CD4-positive, alpha-beta T cell treated with Interleukin-2 at 100 ng/mL for 4 hours (primary cell): Measurements from ENCODE around the gene SCAF1.

ENCODE experiments used
- DNase-seq: peaks from one replicate; pipeline ENCODE4 v3.0.0-alpha.2; 2020; ENCODE audit warnings: low spot score

SCAF1 gene

DNA sequence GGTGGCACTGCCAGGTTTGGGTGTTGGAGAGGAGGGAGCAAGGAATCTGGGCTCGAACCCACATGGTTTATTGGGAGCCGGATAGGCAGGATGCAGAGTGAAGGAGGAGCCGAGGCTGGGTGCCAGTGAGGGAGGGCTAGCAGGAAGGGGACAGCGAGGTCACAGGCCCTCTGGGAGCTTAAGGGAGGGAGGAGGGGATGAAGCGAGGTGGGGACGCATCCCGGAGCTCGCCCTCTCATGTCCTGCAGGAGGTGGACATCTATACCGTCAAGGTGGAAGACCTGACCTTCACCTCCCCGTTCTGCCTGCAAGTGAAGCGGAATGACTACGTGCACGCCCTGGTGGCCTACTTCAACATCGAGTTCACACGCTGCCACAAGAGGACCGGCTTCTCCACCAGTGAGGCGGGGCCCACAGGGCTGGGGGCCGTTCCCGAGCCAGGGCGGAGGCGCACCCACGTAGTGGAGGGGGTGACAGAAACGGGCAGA lies 43.9 kb downstream of the SCAF1 start:
- DNase-seq: no peak

DNA sequence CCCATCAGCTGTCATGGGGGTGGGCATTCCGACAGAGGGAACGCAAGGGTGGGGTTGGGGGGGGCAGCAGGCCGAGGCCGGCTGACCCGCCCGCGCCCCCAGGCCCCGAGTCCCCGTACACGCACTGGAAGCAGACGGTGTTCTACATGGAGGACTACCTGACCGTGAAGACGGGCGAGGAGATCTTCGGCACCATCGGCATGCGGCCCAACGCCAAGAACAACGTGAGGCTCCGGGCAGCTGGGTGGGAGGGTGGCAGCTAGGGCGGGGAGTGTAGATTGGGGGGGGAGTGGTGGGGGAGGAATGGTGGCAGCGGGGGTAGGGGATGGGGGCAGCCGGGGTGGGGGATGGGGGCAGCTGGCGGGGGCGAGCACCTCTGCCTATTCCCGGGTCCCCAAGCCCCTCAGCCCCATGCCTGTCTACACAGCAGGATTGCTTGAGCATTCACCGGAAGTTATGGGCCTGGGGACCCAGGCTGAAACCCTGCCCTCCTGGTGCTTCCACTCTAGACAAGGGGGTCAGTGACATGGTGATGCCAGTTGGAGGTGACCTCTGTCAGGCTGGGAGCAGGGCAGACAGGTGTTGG lies 44.6 kb downstream of the SCAF1 start:
- no peak for DNase-seq

DNA sequence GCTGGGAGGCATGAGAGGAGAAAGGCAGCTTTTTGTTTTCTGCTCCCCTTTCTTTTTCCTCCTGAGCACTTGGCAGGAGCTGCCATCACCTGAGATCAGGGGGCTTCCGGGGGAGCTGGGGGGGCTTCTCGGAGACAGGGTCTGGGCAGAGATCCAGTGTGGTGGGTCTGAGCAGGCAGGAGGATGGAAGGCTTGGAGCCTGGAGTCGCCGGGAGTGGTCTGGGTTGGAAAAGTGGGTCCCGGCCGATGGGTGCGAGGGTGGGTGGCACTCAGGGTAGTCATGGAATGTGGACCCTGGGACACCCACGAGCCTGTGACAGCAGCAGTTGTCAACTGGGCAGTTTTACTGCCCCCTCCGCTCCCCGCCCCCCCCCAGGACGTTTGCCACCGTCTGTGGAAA lies 45.1 kb downstream of the SCAF1 start:
- no peak for DNase-seq

DNA sequence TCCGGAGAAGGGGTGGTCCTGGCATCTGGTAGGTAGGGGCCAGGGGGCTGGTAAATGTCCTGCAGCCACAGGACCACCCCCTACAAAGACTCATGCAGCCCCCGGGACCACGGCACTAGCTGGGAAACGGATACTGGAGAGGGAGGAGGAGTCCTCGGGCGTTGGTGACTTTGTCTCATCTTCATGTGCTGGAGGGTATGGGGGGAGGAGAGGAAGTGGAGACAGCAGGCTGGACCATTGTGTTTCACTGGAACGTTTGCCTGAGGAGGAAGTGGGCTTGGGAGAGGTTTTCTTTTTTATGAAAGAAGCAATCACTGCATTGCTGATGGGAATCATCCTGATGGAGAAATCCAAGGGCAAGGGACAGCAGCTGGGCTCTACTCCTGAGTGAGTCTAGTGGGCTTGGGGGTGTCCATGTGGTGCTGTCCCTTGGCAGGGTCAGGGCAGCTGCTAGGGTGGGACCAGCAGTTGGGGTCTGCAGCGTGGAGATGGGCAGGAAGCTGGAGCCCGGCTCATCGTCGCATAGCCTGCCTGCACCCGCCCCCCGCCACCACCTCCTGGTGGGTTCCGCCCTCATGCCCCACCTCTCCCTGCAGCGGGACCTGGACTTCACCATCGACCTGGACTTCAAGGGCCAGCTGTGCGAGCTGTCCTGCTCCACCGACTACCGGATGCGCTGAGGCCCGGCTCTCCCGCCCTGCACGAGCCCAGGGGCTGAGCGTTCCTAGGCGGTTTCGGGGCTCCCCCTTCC lies 45.7 kb downstream of the SCAF1 start:
- DNase-seq: no peak

DNA sequence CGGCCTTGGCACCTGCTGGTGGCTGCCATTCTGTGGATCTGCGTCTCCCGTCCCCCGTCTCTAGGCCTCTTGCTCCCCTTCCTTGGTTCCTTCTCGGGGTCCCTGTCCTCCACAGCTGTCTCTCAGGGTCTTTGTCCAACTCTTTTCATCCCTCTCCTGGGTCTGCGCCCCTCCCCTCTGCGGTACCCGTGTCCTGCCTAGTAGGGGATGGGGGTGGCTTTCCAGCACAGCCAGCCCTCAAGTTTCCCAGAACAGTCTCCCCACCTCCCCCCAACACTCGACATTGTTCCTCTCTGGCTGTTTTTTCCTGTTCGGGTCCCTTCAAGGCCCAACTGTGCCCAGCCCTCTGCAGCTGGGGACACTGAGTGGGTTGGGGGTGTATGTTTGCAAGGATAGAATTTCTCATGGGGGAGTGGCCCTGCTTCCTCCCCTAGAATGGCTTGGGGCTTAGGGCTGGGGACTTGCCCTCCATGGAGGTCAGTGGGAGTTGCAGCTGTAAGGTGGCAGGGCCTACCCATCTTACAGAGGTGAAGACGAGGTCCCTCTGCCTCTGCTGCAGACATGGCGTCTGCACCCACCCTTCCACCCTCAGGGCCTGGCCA lies 46.6 kb downstream of the SCAF1 start:
- DNase-seq: no peak

DNA sequence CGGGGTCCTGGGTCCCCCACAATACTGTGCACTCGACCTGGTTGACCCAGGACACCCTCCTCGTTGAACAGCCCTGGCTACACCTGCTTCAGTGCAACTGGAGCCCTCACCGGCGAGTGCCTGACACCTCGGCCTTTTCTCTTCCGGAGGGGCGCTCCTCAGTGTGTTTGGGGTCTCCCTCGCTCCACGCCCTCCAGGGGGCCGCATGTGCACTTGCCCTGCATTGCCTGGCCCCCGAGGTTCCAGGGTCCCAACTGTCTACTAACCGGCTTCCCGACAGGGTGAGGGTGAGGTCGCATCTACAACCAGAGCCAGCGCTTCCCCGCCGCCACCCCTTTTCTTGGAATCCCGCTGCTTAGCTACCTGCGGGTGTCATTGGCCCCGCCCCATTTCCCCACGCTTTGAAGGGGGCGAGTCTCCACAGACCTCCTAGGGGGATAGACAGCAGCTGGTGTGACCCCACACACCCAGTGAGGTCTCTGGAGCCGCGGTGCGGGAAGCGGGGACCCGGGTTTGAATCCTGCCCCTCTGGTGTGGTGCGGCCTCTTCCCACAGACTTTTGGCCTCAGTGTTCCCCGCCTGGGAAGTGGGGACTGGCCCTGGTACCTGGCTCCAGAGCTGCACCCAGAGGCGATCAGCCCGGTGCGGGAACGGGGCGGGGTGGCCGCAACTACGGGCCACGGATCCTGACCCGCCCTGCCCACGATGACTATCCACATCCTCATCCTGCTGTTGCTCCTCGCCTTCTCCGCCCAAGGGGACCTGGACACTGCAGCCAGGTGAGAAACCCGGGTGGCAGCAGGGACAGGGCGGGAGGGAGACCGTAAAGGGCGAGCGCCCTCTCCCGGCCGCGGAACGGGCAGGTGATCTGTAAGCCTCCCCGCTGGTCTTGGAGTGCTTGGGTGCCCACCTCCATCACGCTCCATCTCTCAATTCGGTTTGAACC lies 47.4 kb downstream of the SCAF1 start, which contains the start of gene ADM5:
ADM5 (plus strand) TSS at position 462 of the 946 bp plus-strand sequence; CDS start at position 706, 244 bp downstream.
- peak; percentile 40 for DNase-seq

DNA sequence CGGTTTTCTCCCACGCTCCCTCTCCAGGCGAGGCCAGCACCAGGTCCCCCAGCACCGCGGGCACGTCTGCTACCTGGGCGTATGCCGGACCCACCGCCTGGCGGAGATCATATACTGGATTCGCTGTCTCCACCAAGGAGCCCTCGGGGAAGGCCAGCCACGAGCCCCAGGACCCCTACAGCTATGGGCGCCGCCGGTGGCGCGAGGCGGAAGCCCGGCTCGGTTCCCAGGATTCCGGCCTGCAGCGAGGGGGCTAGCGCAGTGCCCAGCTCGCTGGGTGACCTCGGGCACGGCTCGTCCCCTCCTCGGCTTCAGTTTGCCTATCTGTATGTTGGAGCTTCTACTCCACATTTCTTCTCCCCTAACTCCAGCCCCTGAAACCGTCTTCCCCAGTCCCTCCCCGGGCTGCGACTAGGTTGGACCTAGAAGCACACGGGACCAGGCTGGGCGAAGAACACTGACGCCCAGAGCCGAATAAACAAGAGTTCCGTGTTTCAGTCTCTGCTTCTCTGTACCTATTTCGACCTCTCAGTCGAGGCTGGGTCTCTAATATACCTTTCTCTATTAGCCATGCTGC lies 48.2 kb downstream of the SCAF1 start:
- DNase-seq: no peak

DNA sequence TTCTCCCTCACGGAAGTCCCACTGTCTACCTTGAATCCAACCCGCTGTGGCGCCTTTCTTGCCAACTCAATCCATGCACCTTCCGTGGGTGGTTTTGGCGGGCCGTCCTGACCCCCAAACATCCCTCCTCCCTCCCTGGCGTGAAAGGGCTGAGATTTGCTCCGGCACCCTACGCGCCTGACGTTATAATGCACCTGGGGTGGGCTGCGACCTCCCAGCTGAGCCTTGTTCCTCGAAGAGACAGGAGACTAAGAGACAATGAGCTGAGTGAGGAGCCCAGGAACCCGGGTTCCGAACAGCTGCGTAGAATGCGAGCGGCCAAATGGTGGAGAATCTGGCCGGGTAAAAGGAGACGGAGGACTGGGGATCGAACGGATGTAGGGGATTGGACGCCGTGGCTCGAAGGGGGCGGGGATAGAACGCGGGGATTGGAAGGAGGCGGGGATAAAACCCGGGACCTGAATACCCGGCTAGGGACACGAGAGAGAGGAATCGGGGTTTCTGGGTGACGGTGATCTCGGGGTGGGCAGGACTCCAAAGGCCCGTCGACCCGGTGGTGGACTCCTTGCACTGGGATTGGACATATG lies 48.7 kb downstream of the SCAF1 start, which contains the start of gene CPT1C:
CPT1C (plus strand) TSS at position 461 of the 587 bp plus-strand sequence. CDS start 1,137 bp downstream, outside the sequence.
- peak; percentile 51 for DNase-seq

DNA sequence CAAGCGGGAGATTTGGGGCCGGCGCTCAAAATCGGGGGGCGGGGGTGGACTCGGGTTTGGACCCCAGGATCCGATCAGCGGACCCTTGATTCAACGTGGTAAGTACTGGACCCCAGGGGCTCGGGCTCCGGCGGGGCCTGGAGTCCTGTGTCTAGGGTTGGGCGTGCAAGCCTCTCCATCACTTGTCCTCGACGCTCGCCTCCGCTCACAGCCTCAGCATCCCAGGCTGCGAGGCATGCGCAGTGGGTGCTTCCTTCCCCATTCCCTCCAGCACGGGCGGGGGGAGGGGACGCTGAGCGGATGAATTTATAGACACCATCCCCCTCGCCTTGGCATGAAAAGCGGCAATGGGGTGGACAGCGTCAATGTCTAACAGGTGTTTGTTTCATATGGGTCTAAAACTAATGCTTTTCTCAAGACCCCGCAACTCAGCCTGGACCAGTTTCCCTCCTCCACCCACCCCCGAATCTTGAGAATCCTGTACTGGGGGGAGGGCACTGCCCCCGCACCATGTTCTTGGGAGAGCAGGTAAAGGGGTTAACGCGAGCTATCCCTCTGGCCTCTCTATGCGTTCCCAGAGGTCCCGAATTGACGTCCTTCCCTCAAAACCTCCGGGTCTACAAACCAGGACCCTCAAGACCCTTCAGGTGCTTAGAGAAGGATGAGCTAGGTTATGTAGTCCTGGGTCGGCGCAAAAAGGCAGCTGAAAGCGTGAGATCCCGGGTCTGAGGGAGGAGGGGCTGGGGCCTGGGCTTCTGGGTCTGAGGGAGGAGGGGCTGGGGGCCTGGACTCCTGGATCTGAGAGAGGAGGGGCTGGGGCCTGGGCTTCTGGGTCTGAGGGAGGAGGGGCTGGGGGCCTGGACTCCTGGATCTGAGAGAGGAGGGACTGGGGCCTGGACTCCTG lies 49.5 kb downstream of the SCAF1 start:
- DNase-seq: no peak

DNA sequence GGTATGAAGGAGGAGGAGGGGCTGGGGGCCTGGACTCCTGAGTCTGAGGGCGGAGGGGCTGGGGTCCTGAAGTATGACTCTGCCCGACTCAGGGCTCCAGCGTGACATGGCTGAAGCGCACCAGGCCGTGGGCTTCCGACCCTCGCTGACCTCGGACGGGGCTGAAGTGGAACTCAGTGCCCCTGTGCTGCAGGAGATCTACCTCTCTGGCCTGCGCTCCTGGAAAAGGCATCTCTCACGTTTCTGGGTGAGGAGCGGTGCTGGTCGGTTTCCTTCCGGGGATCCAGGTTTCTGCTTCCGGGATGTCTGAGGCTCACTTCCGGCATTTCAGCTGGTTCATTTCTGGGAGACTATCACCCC lies 50.1 kb downstream of the SCAF1 start:
- no peak for DNase-seq

DNA sequence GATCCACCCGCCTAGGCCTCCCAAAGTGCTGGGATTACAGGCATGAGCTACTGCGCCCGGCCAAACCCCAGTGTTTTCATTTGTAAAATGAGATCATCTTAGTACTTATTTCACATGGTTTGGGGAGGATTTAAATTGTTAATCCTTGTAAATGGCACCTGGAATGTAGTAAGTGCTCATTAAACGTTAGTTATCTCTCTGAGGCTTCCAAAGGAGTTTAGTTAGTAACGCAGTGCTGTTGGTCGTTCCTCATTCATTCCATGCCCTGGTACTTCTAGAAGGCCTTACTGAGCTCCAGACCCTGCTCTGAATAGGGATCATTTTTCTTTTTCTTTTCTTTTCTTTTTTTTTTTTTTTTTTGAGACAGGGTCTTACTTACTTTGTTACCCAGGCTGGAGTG lies 54.1 kb downstream of the SCAF1 start:
- no peak for DNase-seq

DNA sequence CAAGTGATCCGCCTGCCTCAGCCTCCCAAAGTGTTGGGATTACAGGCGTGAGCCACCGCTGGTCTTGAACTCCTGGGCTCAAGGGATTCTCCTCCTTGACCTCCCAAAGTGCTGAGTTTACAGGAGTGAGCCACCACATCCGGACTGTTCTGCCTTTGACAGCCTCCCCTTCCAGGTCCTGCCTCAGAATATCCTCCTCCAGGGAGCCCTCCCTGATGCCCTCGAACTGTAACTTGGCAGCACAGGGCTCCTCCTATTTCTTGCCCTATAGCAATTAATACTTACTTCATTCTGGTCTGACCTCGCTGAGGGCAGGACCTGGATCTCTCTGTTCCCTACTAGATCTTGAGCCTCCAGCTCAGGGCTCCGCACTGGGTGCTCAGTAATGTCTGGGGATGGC lies 54.9 kb downstream of the SCAF1 start:
- DNase-seq: no peak

DNA sequence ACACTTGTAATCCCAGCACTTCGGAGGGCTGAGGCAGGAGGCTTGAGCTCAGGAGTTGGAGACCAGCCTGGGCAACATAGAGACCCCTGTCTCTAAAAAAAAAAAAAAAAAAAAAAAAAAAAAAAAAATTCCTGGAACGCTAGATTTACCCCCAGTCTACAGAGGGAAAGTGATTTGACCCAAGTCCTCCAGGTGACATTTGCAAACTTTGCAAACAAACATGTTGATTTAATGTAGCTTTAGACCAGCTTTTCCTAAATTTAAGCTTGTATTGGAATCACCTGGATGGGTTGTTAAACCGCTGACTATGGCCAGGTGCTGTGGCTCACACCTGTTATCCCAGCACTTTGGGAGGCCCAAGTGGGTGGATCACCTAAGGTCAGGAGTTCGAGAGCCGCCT lies 57.4 kb downstream of the SCAF1 start:
- no peak for DNase-seq

DNA sequence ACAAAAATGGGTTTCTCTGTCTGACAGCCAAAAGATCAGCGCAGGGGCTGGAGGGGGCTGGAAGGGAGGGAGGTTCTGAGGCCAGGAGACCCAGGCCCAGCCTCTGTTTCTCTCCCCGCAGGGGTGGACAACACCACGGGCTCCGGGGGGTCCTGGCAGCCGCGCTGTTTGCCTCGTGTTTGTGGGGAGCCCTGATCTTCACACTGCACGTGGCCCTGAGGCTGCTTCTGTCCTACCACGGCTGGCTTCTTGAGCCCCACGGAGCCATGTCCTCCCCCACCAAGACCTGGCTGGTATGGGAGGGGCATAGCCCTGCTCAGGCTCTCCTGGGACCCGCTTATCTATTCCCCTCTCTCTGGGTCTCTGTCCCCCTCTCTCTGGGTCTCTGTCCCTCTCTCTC lies 58.6 kb downstream of the SCAF1 start:
- DNase-seq: no peak

DNA sequence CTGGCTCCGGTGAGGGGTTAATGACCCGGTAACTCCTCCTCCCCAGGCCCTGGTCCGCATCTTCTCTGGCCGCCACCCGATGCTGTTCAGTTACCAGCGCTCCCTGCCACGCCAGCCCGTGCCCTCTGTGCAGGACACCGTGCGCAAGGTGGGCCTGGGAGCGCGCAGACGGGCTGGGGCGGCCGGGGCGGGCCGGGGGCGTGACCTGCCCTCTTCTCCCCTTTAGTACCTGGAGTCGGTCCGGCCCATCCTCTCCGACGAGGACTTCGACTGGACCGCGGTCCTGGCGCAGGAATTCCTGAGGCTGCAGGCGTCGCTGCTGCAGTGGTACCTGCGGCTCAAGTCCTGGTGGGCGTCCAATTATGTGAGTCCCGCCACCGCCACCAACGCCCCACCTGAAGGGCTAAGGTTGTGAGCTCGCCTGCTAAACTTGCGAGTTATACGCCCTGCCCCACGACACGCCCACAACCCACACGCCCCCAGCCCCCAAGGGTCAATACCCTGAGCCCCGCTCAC lies 59.3 kb downstream of the SCAF1 start:
- no peak for DNase-seq

DNA sequence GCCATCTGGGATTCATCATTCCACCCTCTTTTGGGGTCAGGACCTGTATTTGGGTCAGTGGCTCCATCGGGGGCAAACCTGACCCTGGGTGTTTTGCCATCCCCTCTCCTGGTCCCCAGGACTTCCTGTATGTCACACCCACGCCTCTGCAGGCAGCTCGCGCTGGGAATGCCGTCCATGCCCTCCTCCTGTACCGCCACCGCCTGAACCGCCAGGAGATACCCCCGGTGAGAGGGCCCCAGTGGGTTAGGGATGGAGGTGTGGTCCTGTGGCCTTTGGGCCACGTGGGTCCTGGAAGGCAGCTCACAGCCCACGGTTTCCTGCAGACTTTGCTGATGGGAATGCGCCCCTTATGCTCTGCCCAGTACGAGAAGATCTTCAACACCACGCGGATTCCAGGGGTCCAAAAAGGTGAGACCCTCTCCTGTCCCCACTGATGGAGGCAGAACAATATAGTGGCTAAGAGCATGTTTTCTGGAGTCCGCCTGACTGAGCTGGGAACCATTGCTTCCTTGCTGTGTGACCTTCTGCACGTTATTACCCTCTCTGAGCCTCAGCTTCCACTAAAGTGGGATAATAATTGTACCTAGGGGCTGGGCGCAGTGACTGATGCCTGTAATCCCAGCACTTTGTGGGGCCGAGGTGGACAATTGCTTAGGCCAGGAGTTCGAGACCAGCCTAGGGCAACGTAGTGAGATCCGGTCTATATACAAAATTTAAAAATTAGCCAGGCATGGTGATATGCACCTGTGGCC lies 63.1 kb downstream of the SCAF1 start:
- DNase-seq: no peak

DNA sequence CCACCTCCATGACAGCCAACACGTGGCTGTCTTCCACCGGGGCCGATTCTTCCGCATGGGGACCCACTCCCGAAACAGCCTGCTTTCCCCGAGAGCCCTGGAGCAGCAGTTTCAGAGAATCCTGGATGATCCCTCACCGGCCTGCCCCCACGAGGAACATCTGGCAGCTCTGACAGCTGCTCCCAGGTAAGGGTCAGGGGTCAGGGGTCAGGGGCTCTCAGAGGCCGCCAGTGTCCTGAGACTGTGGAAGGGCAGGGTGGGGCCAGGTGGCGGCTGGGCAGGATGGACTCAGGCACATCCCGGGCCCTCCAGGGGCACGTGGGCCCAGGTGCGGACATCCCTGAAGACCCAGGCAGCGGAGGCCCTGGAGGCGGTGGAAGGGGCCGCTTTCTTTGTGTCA lies 63.9 kb downstream of the SCAF1 start:
- DNase-seq: no peak
